ENCODE results near the gene CHST5.
"Not testable (repeated sequence)": the region's sequence is repeated elsewhere in the genome, so short reads cannot be mapped to it uniquely, and the experiment has no call there.

Gene CHST5

GRCh38 chr16:75503801-75504200 lies 32.1 kb downstream of the CHST5 start:
- no peak for DNase-seq

DNA sequence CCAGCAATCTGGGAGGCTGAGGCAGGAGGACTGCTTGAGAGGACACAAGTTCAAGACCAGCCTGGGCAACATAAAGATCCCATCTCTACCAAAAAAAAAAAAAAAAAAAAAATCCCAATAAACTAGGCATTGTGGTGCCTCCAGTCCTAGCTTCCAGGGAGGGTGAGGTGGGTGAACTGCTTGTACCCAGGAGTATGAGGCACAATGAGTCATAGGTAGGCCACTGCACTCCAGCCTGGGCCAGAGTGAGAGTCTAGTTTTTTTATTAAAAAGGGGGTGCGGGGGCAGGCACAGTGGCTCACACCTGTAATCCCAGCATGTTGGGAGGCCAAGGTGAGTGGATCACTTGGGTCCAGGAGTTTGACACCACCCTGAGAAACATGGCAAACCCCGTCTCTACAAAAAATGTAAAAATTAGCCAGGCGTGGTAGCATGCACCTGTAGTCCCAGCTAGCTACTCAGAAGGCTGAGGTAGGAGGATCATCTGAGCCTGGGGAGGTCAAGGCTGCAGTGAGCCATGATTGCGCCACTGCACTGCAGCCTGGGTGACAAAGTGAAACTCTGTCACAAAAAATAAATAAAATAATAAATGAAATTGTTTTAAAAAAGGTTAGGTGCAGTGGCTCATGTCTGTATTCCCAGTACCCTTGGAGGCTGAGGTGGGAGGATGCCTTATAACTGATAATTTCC lies 32.8 kb downstream of the CHST5 start:
- DNase-seq: no peak

DNA sequence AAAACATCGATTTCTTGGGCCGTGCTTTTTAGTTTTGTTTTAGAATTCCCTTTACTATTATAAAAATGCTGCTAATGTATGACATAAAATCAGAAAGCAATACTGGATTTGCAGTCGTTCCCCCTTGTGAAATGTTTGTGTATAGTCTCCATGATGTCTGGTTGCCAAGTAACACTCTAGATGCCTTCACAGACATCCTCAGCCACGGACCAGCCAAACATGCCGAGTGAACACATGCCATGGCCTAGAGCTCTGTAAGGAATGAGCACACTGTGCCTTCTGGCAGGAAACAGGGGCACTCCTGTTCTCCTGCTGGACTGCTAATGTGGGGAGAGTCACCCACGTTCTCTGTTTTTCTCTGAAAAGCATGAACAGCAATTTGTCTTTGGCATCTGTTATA lies 34.1 kb downstream of the CHST5 start:
- DNase-seq: peak; percentile 38

DNA sequence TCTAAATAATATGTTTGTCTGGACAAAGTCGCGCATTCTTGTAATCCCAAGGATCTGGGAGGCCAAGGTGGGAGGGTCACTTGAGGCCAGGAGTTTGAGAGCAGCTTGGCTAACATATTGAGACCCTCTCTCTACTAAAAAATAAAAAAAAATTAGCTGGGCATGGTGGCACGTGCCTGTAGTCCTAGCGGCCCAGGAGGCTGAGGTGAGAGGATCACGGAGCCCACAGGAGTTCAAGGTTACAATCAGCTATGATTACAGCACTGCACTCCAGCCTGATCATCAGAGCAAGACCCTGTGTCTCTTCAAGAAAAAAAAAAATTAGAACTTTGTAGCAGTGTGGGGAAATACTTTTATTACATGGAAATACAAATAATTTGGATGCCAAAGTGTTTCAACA lies 34.5 kb downstream of the CHST5 start:
- no peak for DNase-seq

DNA sequence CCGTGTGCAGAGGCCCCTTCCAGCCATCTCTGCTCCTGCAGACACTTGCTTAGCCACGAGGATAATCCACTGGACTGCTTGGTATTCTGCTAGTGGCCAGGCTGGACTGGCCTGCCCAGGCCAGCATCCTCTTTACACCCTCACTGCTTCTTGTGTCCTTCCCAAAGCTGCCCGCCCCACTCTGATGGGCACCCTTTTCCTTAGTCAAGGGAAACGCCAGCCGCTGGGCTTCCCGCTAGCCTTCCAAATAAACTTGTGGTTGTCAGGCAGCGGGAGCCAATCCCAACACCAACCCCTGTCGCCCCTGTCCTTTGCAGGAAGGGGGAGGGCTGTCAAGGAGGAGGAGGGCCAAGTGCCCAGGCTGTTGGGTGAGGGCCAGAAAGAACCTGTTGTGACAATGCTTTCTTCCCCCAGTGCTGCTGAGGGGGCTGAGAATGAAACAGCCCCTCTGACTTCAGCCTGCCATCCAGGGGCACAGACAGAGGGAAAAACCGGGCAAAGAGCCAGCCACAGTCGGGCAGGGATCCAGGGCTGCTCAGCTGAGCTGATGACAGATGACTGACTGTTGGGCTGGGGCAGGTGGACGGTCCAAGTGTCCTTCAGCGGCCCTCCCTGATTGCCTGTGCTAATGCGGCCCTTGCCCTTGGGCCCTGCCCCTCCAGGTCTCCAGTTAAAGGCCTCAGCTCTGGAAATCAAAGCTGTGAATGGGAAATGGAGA lies 37.1 kb downstream of the CHST5 start:
- not testable (repeated sequence) for DNase-seq

DNA sequence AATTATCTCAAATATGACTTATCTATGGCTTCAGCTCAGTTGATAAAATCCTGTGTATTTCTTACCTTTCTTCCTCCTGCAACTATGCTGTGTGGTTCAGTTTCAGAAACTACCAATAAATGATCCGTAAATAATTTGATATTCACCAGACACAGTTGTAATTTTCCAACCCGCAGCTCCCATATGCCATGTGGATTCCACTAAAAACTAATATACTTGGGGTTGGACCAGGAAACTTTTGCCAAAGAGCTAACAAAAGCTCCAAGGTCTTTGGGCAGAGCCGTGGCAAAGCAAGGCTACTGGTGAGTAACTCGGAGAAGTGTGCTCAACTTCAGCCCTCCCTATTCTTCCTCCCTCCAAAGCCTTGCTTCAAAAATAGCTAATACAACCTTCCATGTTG lies 38.4 kb downstream of the CHST5 start:
- no peak for DNase-seq

- peak; percentile 36 for DNase-seq
Measured at GRCh38 chr16:75495076-75495674, 40.7 kb downstream of the CHST5 start, which contains the start of gene CHST6. Gene CHST6, minus strand, starts transcription at chr16:75495441. Its CDS starts 15,613 bp downstream, at chr16:75479828.

DNA sequence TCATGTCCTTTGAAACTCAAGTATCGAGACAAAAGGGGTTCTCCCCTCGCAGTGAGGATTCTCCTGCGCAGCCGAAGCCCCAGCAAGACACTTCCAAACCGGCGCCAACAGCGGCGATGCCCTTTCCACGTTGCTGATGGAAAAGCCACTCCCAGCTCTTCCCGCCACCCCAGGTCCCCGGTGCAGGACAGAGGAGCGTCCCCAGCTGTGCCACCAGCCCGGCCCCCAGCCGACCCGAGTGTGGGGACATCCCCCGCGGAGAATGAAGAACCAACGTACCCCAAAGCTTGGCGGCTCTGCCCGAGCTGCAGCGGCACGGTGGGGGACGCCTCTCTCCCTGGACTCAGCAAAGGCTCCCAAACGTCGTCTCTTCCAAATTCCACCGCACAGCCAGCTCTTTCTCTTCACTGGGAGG lies 41.2 kb downstream of the CHST5 start:
- DNase-seq: no peak

DNA sequence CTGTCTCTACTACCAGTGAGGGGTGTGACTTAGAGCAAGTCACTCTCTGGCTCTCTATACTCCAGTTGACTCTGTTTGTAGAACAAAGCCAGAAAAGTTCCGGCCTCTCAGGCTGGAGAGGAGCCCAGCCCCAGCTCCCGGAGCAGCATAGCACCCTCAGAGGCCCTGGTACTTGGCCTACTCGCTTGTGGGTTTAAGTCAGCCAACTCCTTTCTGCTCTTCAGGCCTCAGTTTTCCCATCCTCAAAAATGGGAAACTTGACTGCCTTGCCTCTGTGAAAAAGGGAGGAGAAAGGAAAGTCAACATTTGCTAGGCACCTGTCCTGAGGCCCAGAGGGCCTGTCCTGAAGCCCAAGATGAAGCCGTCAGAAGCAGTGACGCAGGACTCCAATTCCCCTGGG lies 41.7 kb downstream of the CHST5 start:
- DNase-seq: no peak

DNA sequence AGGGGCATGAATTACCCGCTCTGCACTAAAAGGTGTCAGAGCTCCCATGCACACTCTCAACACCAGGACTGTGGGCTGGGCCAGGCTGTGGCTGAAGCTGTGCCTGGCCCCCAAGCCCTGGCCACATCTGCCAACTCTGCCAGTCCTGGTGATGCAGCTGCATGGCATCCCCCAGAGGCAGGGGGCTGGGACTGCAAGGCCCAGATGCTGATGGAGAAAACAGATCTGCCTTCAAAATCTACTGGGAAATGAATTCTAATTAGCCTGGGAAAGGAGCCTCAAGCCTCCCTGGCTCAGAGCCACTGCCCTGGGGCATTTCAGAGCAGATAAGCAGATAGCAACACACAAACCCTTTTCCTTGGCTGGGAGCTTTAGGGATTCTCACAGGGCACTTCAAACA lies 44.0 kb downstream of the CHST5 start:
- DNase-seq: no peak

- no peak for DNase-seq
Measured at GRCh38 chr16:75488322-75488721, 47.6 kb downstream of the CHST5 start.

DNA sequence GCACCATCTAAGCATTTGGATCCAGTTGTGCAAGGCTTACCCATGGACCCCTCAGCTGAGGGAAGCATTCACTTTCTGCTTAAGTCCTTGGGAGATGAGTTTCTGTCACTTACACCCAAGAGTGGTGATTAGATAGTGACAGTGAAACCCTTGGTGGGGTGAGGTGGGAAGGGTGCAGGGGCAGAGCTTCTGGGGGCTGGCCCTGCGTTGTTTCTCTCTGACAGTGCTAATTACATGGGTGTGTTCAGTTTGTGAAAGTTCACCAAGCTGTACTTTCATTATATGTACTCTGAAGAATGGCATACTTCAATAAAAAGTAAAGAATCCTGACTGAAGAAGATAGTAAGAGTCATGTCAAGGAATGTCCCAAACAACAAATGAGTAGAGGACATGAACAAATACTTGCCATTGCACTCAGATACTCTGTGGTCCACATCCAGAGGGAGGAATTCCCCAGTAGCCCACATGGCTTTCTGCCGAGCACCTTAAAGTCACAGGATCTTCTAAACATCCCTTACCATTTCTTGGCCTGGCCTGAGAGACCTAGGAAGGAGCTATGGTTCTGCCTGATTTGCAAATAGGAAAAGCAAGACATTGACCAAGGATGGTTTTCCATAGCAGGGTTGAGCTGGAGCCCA lies 49.1 kb downstream of the CHST5 start:
- no peak for DNase-seq

DNA sequence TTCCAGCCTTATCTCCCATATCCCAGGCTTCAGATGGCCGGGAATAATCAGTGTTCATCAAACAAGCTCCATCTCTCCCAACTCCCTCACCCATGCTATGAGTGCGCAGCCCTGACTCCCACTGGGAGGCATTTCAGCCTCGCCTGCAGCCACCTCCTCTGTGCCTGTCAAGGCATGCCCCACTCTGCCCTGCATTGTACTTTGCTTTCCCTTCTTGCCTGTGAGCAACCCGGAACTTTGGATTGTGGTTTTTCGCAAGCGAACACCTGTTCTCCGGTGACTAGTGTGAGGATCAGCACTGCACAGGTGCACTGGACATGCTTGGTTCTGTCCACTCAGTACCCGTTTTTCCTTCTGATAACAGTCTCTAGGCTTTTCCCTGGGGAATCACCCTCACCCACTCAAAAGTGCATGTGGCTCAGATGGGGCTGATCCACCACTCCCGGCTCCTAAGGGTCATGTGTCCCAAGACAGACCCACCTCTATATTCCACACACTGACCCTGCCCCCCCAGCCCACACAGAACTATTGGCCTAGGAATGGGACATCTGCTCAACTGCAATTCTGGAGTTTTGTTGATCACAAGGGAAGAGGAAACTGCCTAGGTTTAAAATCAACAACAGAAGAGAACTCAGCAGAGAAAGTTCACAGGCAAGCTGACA lies 49.8 kb downstream of the CHST5 start:
- DNase-seq: no peak

DNA sequence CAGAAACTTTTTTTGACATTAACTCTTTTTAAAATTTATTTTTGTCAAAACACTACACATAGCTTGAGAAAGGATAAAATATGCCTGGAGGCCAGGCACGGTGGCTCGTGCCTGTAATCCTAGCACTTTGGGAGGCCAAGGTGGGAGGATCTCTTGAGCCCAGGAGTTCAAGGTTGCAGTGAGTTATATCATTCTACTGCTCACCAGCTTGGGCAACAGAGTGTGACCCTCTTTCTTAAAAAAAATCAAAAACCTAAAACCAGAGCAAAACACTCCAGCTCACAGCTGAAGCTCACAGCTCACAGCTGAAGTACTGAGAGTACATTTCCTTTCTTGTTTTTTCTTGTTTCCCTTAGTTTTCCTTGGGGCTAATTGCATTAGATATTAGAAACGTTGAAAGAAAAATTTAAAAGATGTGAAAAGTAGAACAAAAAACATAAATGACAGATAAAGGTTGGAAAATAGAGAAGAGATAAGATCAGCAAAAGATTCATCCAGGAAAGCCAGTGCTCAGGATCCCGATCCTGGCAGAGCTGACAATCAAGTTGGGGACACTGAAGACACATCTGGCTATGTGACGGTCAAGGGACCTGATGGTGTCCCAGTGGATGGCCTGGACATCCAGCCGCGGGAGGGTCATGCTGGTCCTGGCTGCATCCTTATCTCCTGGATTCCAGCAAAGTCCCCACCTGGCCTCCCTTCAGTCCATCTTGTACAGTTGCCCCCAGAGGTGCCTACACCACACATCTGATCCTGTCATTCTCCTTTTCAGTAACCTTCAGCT lies 50.5 kb downstream of the CHST5 start:
- DNase-seq: no peak

GRCh38 chr16:75483222-75483621 lies 52.7 kb downstream of the CHST5 start:
- no peak for DNase-seq

- DNase-seq: no peak
Measured at GRCh38 chr16:75482434-75483205, 53.3 kb downstream of the CHST5 start.

GRCh38 chr16:75481475-75481874 lies 54.4 kb downstream of the CHST5 start:
- DNase-seq: no peak

GRCh38 chr16:75479421-75479990 lies 56.4 kb downstream of the CHST5 start:
- DNase-seq: no peak

Measured in fibroblast of skin of abdomen (primary cell).